Body of pancreas (tissue), 4 donors: ENCODE data around the gene CCNG1. TPM values are rescaled to one million over a fixed set of nuclear protein-coding genes. Genes with fewer than 3 reads are reported as not detected.

ENCODE experiments used
- ATAC-seq: fragments of 150-250 bp; one replicate; pipeline ENCODE4 v1.9.1; 2016
- DNase-seq, 4 donors: peaks; one replicate each; pipeline ENCODE4 v3.0.0-alpha.2; 2019
- H3K27ac ChIP-seq, 4 donors: fragments of 200-600 bp; sonication (generic); 1 replicate in 3 of 4; 2 replicates in 1 of 4; pipeline versions ENCODE4 v1.5.1 to v1.6.1; 2016 to 2019; ENCODE audit warnings: mild to moderate bottlenecking in 1 of 4, mixed read lengths in 1 of 4, moderate library complexity in 1 of 4
- H3K27me3 ChIP-seq, 2 donors: fragments of 200-600 bp; sonication (generic); one replicate each; pipeline ENCODE4 v1.6.0; 2016; ENCODE audit warnings: mild to moderate bottlenecking in 1 of 2
- H3K36me3 ChIP-seq, 2 donors: fragments of 200-600 bp; sonication (generic); replicated peaks in 1 of 2; 2 replicates each; pipeline ENCODE4 v1.5.1; 2016; ENCODE audit warnings: low read depth in 2 of 2; ENCODE audit not compliant: insufficient read depth in 1 of 2
- H3K4me1 ChIP-seq: fragments of 200-600 bp; sonication (generic); one replicate; pipeline ENCODE4 v1.6.0; 2016
- H3K4me3 ChIP-seq, 2 donors: fragments of 200-600 bp; sonication (generic); 1 replicate in 1 of 2; 2 replicates in 1 of 2; pipeline ENCODE4 v1.5.1; 2016 to 2019
- H3K9me3 ChIP-seq, 3 donors: fragments of 200-600 bp; sonication (generic); 1 replicate in 2 of 3; 2 replicates in 1 of 3; pipeline ENCODE4 v1.5.1; 2016
- CTCF ChIP-seq, 7 experiments: fragments of 450-650 bp in 4 of 7; fragments of 200-600 bp in 3 of 7; sonication (generic) in 3 of 7; IDR thresholded peaks; one replicate each; pipeline ENCODE4 v1.5.1; 2016 to 2019; ENCODE audit warnings: antibody characterized with exemption in 7 of 7
- POLR2A ChIP-seq, 3 donors: fragments of 450-650 bp; IDR thresholded peaks; one replicate each; pipeline ENCODE4 v1.6.1; 2016; ENCODE audit warnings: antibody characterized with exemption in 3 of 3, mild to moderate bottlenecking in 2 of 3
- WGBS, 2 donors: methylation state at CpG; one replicate each; pipeline ENCODE4 v1.1.5; 2017; 5-methylcytosine and 5-hydroxymethylcytosine counted together
- intact Hi-C: fragments of 100-400 bp; cut with DNase I; formaldehyde crosslinking; loops from one replicate; pipeline ENCODE4 v1.15.1; 2023
- small RNA-seq: library from RNA; depleted of rRNA; stranded (forward); fragments of <200 nt; gene quantifications from one replicate; pipeline ENCODE3, GENCODE V24; 2016
- total RNA-seq, 2 donors: library from RNA; depleted of rRNA; stranded (reverse); fragments of >200 nt; gene quantifications; one replicate each; pipeline ENCODE4 v1.1.0, GENCODE V29; 2016

CCNG1 gene
- total RNA-seq, 2 donors from 2014 or later, result 52.4 to 118 TPM

GRCh38 chr5:163489055-163489744, 51.8 kb downstream of the CCNG1 start:
- intact Hi-C loops, result no loop called here
- no peak for TF ChIP-seq POLR2A (IDR thresholded peaks at IDR 0.05)
- no peak for TF ChIP-seq CTCF (IDR thresholded peaks at IDR 0.05)
- ATAC-seq, result no peak
- H3K4me1 ChIP-seq, result no peaks in the 10 kb centered on the region
- H3K4me3 ChIP-seq, result no peak overlapping the region
- H3K9me3 ChIP-seq, result no peaks in the 10 kb centered on the region
- no peak overlapping the region for H3K27ac ChIP-seq
- no peaks in the 10 kb centered on the region for H3K27me3 ChIP-seq
- WGBS, 2 donors, result 85 to 89% methylated on average over 6 of the region's 6 CpGs
- H3K36me3 ChIP-seq, result no peaks in the 10 kb centered on the region
- DNase-seq, result peak in 1 of 4 donors; percentile 13

- no peak for DNase-seq
- 81 to 98% methylated on average over 3 of the region's 3 CpGs for WGBS, 2 donors
- no peak for ATAC-seq
These were observed 52.3 kb downstream of the CCNG1 start for GRCh38 chr5:163489745-163490075.

More at GRCh38 chr5:163489745-163490075, 52.3 kb downstream of the CCNG1 start:
- H3K27me3 ChIP-seq, result no peaks in the 10 kb centered on the region
- no peak overlapping the region for H3K27ac ChIP-seq
- H3K36me3 ChIP-seq, result no peaks in the 10 kb centered on the region
- H3K4me1 ChIP-seq, result no peaks in the 10 kb centered on the region
- H3K4me3 ChIP-seq, result no peak overlapping the region
- intact Hi-C loops, result no loop called here
- TF ChIP-seq CTCF (IDR thresholded peaks at IDR 0.05) (no peak), POLR2A (IDR thresholded peaks at IDR 0.05) (no peak)
- no peaks in the 10 kb centered on the region for H3K9me3 ChIP-seq

Small RNA genes lying within 50 kb of the gene (small RNA-seq; reads per million reads assigned to genes)
- not detected for gene AC008723.1

Other genes starting within 250 kb of the CCNG1 start
- 1 to 10 TPM; 2.0 to 4.2 TPM for gene NUDCD2, start 22.5 kb downstream of the CCNG1 start, total RNA-seq
- gene HMMR, start 23.0 kb downstream of the CCNG1 start, total RNA-seq, result not detected
- 10 to 100 TPM; 18.5 to 29.1 TPM for gene MAT2B, start 68.0 kb downstream of the CCNG1 start, total RNA-seq